Measurements from ENCODE around the gene ANKRD36C.
"Not testable (repeated sequence)": the region's sequence is repeated elsewhere in the genome, so short reads cannot be mapped to it uniquely, and the experiment has no call there.

ANKRD36C gene

GRCh38 chr2:96006248-96006647 is 14.6 kb upstream of the ANKRD36C start:
- WGBS (ENCODE audit: insufficient coverage, insufficient read length), result no CpG with 5 or more reads among the region's 5 CpGs
- H3K4me1 ChIP-seq (ENCODE audit: control insufficient read depth, insufficient read depth, low read length); H3K27ac ChIP-seq (ENCODE audit: low read length); DNase-seq (ENCODE audit: low read depth, low spot score); H3K9me3 ChIP-seq (ENCODE audit: control insufficient read depth, insufficient read depth, low read length); H3K4me3 ChIP-seq (ENCODE audit: low read length); H3K27me3 ChIP-seq (ENCODE audit: control insufficient read depth, insufficient read depth, low read length); H3K36me3 ChIP-seq (ENCODE audit: control insufficient read depth, insufficient read depth, low read length): not testable (repeated sequence)

- H3K27me3 ChIP-seq (ENCODE audit: control insufficient read depth, insufficient read depth, low read length); H3K4me1 ChIP-seq (ENCODE audit: control insufficient read depth, insufficient read depth, low read length); H3K36me3 ChIP-seq (ENCODE audit: control insufficient read depth, insufficient read depth, low read length); H3K9me3 ChIP-seq (ENCODE audit: control insufficient read depth, insufficient read depth, low read length); H3K27ac ChIP-seq (ENCODE audit: low read length); DNase-seq (ENCODE audit: low read depth, low spot score): not testable (repeated sequence)
- WGBS (ENCODE audit: insufficient coverage, insufficient read length), result no CpG with 5 or more reads among the region's 34 CpGs
- peak overlapping the region; percentile 71 for H3K4me3 ChIP-seq (ENCODE audit: low read length)
Observed at GRCh38 chr2:95992520-95993272, 1.1 kb upstream of the ANKRD36C start.

DNA sequence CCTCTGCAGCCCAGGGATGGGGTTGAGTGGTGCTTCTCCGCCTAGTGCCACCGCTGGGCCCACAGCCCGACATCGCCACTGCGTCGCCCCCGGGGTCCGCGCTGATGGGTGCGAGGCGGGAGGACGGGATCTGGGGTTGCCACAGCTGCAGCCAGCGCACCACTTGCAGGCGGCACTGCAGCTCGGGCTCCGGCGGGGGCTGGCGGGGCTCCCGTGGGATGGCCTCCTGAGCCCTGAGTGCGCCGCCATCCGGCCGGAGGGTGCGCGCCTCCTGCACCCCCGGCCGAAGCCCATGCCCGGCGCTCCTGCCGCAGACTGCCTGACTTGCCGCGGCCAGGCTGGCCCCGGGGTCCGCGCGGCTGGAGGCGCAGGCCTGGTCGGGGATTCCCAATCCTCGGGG is 478 bp upstream of the ANKRD36C start:
- H3K4me3 ChIP-seq (ENCODE audit: low read length), result peak overlapping the region; percentile 71; the same call in 1 of the 2 replicates
- H3K27ac ChIP-seq (ENCODE audit: low read length); DNase-seq (ENCODE audit: low read depth, low spot score); H3K36me3 ChIP-seq (ENCODE audit: control insufficient read depth, insufficient read depth, low read length); H3K27me3 ChIP-seq (ENCODE audit: control insufficient read depth, insufficient read depth, low read length); H3K4me1 ChIP-seq (ENCODE audit: control insufficient read depth, insufficient read depth, low read length); H3K9me3 ChIP-seq (ENCODE audit: control insufficient read depth, insufficient read depth, low read length): not testable (repeated sequence)
- WGBS (ENCODE audit: insufficient coverage, insufficient read length), result no CpG with 5 or more reads among the region's 39 CpGs

DNA sequence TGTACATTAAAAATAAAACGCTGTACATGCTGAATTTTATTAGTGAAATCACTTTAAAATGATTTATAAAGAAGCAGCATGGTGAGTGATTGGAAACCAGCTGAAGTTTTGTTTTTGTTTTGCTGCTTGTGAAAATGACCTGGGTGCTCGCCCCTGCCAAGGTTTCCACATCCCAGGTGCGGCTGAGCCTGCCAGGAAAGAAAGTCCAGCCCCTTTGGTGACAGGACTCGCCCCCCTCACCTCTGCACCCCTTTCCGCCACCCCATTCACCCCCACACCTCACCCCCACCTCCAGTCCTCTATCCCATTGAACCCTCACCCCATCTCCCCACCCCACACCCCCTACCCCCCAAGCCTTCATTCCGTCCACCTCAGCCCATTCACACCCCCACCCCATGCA is 740 bp downstream of the ANKRD36C start:
- H3K4me3 ChIP-seq (ENCODE audit: low read length); H3K27ac ChIP-seq (ENCODE audit: low read length); H3K4me1 ChIP-seq (ENCODE audit: control insufficient read depth, insufficient read depth, low read length); DNase-seq (ENCODE audit: low read depth, low spot score); H3K9me3 ChIP-seq (ENCODE audit: control insufficient read depth, insufficient read depth, low read length); H3K36me3 ChIP-seq (ENCODE audit: control insufficient read depth, insufficient read depth, low read length); H3K27me3 ChIP-seq (ENCODE audit: control insufficient read depth, insufficient read depth, low read length): not testable (repeated sequence)
- no CpG with 5 or more reads among the region's 6 CpGs for WGBS (ENCODE audit: insufficient coverage, insufficient read length)

DNA sequence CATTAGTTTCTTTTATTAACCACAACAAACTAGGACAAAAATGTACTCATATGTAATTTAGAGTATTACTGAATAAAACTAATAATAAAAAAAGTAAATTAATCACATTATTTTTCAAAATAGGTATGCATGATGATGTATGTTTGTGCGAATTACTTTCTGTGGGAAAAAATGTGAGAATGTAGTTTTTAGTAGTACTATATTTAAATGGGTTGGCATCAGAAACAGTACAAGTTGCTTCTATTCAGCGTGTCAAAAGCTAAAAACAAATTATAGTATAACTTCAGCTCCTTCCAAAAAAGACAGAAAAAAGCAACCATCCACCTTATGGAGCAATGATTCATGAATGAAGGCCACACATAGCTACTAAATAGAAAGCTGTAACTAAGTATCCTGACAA is 40.0 kb downstream of the ANKRD36C start:
- H3K36me3 ChIP-seq (ENCODE audit: control insufficient read depth, insufficient read depth, low read length); H3K9me3 ChIP-seq (ENCODE audit: control insufficient read depth, insufficient read depth, low read length); H3K27ac ChIP-seq (ENCODE audit: low read length); H3K4me1 ChIP-seq (ENCODE audit: control insufficient read depth, insufficient read depth, low read length); H3K27me3 ChIP-seq (ENCODE audit: control insufficient read depth, insufficient read depth, low read length); DNase-seq (ENCODE audit: low read depth, low spot score); H3K4me3 ChIP-seq (ENCODE audit: low read length): not testable (repeated sequence)
- no CpG with 5 or more reads among the region's 2 CpGs for WGBS (ENCODE audit: insufficient coverage, insufficient read length)

- not testable (repeated sequence) for H3K27me3 ChIP-seq (ENCODE audit: control insufficient read depth, insufficient read depth, low read length); H3K9me3 ChIP-seq (ENCODE audit: control insufficient read depth, insufficient read depth, low read length); H3K36me3 ChIP-seq (ENCODE audit: control insufficient read depth, insufficient read depth, low read length); H3K27ac ChIP-seq (ENCODE audit: low read length); H3K4me3 ChIP-seq (ENCODE audit: low read length); H3K4me1 ChIP-seq (ENCODE audit: control insufficient read depth, insufficient read depth, low read length); DNase-seq (ENCODE audit: low read depth, low spot score)
- no CpG with 5 or more reads among the region's 1 CpG for WGBS (ENCODE audit: insufficient coverage, insufficient read length)
Observed at GRCh38 chr2:95948039-95948438, 43.6 kb downstream of the ANKRD36C start.

- H3K4me1 ChIP-seq (ENCODE audit: control insufficient read depth, insufficient read depth, low read length); H3K4me3 ChIP-seq (ENCODE audit: low read length); H3K36me3 ChIP-seq (ENCODE audit: control insufficient read depth, insufficient read depth, low read length); H3K27me3 ChIP-seq (ENCODE audit: control insufficient read depth, insufficient read depth, low read length); H3K27ac ChIP-seq (ENCODE audit: low read length); DNase-seq (ENCODE audit: low read depth, low spot score); H3K9me3 ChIP-seq (ENCODE audit: control insufficient read depth, insufficient read depth, low read length): not testable (repeated sequence)
- WGBS (ENCODE audit: insufficient coverage, insufficient read length), result no CpG with 5 or more reads among the region's 11 CpGs
Observed at GRCh38 chr2:95939947-95940346, 51.7 kb downstream of the ANKRD36C start.

DNA sequence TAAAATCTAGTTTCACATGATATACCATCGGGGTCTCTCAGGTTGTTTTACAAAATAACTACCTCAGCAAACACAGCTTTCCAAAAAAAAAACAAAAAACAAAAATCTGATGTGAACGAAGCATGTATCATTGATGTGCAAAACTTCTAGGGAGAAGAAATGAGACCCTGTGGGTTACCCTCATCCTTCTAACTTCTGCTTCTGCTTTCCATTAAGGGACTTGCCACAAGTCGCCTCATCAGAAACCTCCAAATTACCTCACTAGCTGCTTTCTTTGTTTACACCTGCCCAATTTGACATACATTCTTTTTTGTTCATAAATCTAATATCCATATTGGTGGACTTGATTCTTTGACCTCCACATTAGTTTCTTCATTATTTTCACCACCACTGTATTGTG is 60.9 kb downstream of the ANKRD36C start:
- not testable (repeated sequence) for H3K27ac ChIP-seq (ENCODE audit: low read length); H3K9me3 ChIP-seq (ENCODE audit: control insufficient read depth, insufficient read depth, low read length); H3K4me3 ChIP-seq (ENCODE audit: low read length); H3K4me1 ChIP-seq (ENCODE audit: control insufficient read depth, insufficient read depth, low read length); DNase-seq (ENCODE audit: low read depth, low spot score); H3K36me3 ChIP-seq (ENCODE audit: control insufficient read depth, insufficient read depth, low read length); H3K27me3 ChIP-seq (ENCODE audit: control insufficient read depth, insufficient read depth, low read length)
- WGBS (ENCODE audit: insufficient coverage, insufficient read length), result no CpG with 5 or more reads among the region's 3 CpGs

DNA sequence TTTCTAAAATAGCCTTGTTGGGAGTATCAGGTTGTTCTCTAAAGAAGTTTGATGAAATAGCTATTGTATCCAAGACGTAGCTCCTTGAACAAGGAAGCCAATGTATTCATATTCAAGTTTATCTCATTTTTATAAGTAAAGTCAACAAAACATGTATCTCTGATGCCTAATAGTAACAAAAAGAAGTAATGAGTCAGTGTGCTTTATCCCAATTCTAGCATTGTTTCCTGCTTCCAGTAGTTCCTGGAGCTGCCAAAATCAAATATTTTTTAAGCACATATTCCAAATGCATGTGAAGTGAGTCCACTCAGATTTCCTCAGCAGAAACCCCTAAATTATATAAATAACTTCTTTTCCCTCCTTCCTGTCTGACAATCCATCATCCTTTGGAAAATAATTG is 74.6 kb downstream of the ANKRD36C start:
- H3K36me3 ChIP-seq (ENCODE audit: control insufficient read depth, insufficient read depth, low read length); H3K4me1 ChIP-seq (ENCODE audit: control insufficient read depth, insufficient read depth, low read length): not testable (repeated sequence)

GRCh38 chr2:95915131-95915530 is 76.5 kb downstream of the ANKRD36C start:
- DNase-seq (ENCODE audit: low read depth, low spot score); H3K27me3 ChIP-seq (ENCODE audit: control insufficient read depth, insufficient read depth, low read length); H3K9me3 ChIP-seq (ENCODE audit: control insufficient read depth, insufficient read depth, low read length); H3K4me3 ChIP-seq (ENCODE audit: low read length); H3K4me1 ChIP-seq (ENCODE audit: control insufficient read depth, insufficient read depth, low read length); H3K36me3 ChIP-seq (ENCODE audit: control insufficient read depth, insufficient read depth, low read length); H3K27ac ChIP-seq (ENCODE audit: low read length): not testable (repeated sequence)

More for the DNA sequence above, 74.6 kb downstream of the ANKRD36C start:
- not testable (repeated sequence) for DNase-seq (ENCODE audit: low read depth, low spot score); H3K4me3 ChIP-seq (ENCODE audit: low read length); H3K27ac ChIP-seq (ENCODE audit: low read length); H3K9me3 ChIP-seq (ENCODE audit: control insufficient read depth, insufficient read depth, low read length); H3K27me3 ChIP-seq (ENCODE audit: control insufficient read depth, insufficient read depth, low read length)
- no CpG with 5 or more reads among the region's 1 CpG for WGBS (ENCODE audit: insufficient coverage, insufficient read length)

DNA sequence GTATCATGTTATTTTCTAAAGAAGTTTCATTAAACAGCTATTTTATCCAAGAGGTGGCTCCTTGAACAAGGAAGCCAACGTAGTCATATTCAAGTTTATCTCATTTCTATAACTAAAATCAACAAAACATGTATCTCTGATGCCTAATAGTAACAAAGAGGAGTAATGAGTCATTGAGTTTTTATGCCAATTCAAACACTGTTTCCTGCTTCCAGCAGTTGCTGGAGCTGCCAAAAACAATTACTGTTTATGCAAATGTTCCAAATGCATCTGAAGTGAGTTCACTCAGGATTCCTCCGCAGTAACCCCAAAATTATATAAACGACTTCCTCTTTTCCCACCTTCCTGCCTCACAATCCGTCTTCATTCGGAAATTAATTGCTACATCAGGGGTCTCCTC is 80.2 kb downstream of the ANKRD36C start:
- not testable (repeated sequence) for H3K27ac ChIP-seq (ENCODE audit: low read length); H3K9me3 ChIP-seq (ENCODE audit: control insufficient read depth, insufficient read depth, low read length); H3K36me3 ChIP-seq (ENCODE audit: control insufficient read depth, insufficient read depth, low read length); DNase-seq (ENCODE audit: low read depth, low spot score); H3K27me3 ChIP-seq (ENCODE audit: control insufficient read depth, insufficient read depth, low read length); H3K4me1 ChIP-seq (ENCODE audit: control insufficient read depth, insufficient read depth, low read length); H3K4me3 ChIP-seq (ENCODE audit: low read length)
- WGBS (ENCODE audit: insufficient coverage, insufficient read length), result no CpG with 5 or more reads among the region's 5 CpGs
